Activated CD8-positive, alpha-beta memory T cell treated with anti-CD3 and anti-CD28 coated beads for 36 hours (primary cell): ENCODE data around the gene PCDHGC3. TPM values are rescaled to one million over a fixed set of nuclear protein-coding genes. Genes with fewer than 3 reads are reported as not detected.
"Not testable (repeated sequence)": the region's sequence is repeated elsewhere in the genome, so short reads cannot be mapped to it uniquely, and the experiment has no call there.

Experiments
- CTCF ChIA-PET: fragments of 350-600 bp; sonication (Branson Sonifier 250); formaldehyde crosslinking; loops from one replicate; lab custom pipeline; 2021; ENCODE audit warnings: antibody characterized with exemption; lab: Charles Lee
- POLR2A ChIA-PET: fragments of 350-600 bp; sonication (Branson Sonifier 250); formaldehyde crosslinking; loops from one replicate; lab custom pipeline; 2021; ENCODE audit warnings: antibody characterized with exemption; lab: Charles Lee
- total RNA-seq, 2 experiments: library from RNA; stranded (reverse); gene quantifications; one replicate each; pipeline ENCODE4 v1.2.3, GENCODE V29; 2021

The PCDHGC3 gene
- under 1 TPM in 1 of 2 experiments, not detected in 1; 0.13 TPM for total RNA-seq

- POLR2A ChIA-PET = no interaction called here
- CTCF ChIA-PET = no interaction called here
Observed at GRCh38 chr5:141475625-141476131, at the start of gene PCDHGC3. Gene PCDHGC3 (plus strand): TSS chr5:141475966. CDS start chr5:141476117, 151 bp downstream.

GRCh38 chr5:141427783-141428426, 47.9 kb upstream of the PCDHGC3 start:
- CTCF ChIA-PET = no interaction called here
- POLR2A ChIA-PET = no interaction called here

DNA sequence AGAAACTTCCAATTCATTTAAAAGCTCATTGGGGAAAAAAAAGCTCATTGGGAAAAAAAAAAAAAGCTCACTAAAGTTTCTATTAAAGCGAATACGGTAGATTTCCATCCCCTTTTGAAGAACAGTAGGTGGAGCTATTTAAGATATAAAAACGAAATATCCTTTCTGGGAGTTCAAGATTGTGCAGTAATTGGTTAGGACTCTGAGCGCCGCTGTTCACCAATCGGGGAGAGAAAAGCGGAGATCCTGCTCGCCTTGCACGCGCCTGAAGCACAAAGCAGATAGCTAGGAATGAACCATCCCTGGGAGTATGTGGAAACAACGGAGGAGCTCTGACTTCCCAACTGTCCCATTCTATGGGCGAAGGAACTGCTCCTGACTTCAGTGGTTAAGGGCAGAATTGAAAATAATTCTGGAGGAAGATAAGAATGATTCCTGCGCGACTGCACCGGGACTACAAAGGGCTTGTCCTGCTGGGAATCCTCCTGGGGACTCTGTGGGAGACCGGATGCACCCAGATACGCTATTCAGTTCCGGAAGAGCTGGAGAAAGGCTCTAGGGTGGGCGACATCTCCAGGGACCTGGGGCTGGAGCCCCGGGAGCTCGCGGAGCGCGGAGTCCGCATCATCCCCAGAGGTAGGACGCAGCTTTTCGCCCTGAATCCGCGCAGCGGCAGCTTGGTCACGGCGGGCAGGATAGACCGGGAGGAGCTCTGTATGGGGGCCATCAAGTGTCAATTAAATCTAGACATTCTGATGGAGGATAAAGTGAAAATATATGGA, 45.2 kb upstream of the PCDHGC3 start, which contains the start of gene PCDHGA12:
PCDHGA12 (plus strand) TSS at position 176 of the 782 bp plus-strand sequence; CDS start at position 429, 253 bp downstream.
- CTCF ChIA-PET = interaction anchor here (1.2 to 2.1 kb wide), 6 partner anchors 9 to 304 kb away, joined by 3 to 7 read pairs (median 4); partner anchors contain the start of genes PCDHGA10, PCDHGA11 and PCDHGB4
- POLR2A ChIA-PET = interaction anchor here (0.6 kb wide), 2 partner anchors 9 to 133 kb away, joined by 3 read pairs; no protein-coding TSS in a partner anchor

DNA sequence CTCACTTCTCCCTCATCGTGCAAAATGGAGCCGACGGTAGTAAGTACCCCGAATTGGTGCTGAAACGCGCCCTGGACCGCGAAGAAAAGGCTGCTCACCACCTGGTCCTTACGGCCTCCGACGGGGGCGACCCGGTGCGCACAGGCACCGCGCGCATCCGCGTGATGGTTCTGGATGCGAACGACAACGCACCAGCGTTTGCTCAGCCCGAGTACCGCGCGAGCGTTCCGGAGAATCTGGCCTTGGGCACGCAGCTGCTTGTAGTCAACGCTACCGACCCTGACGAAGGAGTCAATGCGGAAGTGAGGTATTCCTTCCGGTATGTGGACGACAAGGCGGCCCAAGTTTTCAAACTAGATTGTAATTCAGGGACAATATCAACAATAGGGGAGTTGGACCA, 44.5 kb upstream of the PCDHGC3 start:
- ChIA-PET POLR2A (no interaction called here), CTCF (interaction anchor here (1.2 to 2.1 kb wide), 5 partner anchors 10 to 305 kb away, joined by 3 to 7 read pairs (median 4); partner anchors contain the start of genes PCDHGA10, PCDHGA11 and PCDHGB4)

DNA sequence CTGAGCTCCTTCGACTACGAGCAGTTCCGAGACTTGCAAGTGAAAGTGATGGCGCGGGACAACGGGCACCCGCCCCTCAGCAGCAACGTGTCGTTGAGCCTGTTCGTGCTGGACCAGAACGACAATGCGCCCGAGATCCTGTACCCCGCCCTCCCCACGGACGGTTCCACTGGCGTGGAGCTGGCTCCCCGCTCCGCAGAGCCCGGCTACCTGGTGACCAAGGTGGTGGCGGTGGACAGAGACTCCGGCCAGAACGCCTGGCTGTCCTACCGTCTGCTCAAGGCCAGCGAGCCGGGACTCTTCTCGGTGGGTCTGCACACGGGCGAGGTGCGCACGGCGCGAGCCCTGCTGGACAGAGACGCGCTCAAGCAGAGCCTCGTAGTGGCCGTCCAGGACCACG, 43.5 kb upstream of the PCDHGC3 start:
- CTCF ChIA-PET, POLR2A ChIA-PET: not testable (repeated sequence)

DNA sequence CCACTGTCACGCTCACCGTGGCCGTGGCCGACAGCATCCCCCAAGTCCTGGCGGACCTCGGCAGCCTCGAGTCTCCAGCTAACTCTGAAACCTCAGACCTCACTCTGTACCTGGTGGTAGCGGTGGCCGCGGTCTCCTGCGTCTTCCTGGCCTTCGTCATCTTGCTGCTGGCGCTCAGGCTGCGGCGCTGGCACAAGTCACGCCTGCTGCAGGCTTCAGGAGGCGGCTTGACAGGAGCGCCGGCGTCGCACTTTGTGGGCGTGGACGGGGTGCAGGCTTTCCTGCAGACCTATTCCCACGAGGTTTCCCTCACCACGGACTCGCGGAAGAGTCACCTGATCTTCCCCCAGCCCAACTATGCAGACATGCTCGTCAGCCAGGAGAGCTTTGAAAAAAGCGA, 43.0 kb upstream of the PCDHGC3 start:
- POLR2A ChIA-PET, CTCF ChIA-PET: not testable (repeated sequence)

GRCh38 chr5:141434006-141434405, 41.8 kb upstream of the PCDHGC3 start:
- POLR2A ChIA-PET = no interaction called here
- CTCF ChIA-PET = no interaction called here

DNA sequence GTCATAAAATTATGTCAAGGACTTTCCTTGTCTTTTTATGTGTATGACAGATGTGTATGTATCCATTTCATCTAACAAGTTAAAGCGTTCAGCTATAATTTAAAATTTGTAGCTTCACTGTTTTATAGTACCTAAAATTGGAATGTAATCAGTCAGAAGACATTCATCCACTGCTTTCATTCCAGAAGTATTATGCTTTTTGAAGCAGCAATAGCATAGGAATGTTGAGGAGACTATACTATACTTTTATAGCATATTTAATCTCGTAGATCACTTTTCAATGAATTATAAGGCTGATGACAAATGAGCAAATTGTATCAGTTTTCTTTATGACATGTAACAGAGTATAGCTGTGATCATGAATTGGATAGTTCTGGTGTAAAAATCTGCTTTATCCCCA, 38.5 kb upstream of the PCDHGC3 start:
- POLR2A ChIA-PET = no interaction called here
- CTCF ChIA-PET = no interaction called here

DNA sequence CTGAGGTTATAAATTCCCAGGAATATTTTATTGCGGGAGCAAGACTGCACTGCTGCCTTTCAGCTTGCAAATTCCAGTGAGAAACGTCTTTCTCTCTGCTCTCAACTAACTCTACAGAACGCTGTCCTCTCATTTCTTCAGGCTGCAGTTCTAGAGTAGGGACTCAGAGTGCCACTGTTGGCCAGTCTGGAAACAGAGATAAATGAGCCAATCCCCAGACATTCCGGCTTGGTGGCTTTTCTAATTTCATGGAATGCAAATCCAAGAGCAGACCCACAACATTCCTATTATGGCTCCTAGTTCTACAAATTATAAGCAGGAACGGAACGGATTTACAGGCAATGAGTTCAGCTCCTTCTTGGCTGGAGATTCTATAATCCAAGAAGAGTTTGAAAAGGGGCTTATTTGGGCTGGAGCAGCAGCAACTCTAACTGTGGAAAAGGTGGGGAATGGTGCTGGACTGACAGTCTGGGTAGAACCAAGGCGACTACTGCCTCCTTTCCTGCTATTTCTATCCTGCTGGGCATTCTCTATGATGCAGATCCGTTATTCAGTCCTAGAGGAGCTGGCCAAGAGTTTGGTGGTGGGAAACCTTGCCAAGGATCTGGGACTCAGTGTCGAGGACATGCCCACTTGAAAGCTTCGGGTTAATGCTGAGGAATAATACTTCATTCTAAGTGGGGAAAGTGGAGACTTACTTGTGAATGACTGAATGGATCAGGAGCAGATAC, 36.2 kb upstream of the PCDHGC3 start:
- ChIA-PET CTCF (interaction anchor here (1.3 kb wide), 1 partner anchor 71 kb away, joined by 3 read pairs; no protein-coding TSS in a partner anchor), POLR2A (interaction anchor here (0.7 kb wide), 1 partner anchor 9 kb away, joined by 3 read pairs; the partner anchor contains the start of gene PCDHGA12)

GRCh38 chr5:141440341-141440740, 35.4 kb upstream of the PCDHGC3 start:
- ChIA-PET POLR2A (no interaction called here), CTCF (no interaction called here)

GRCh38 chr5:141441571-141442170, 34.1 kb upstream of the PCDHGC3 start:
- CTCF ChIA-PET = interaction anchor here (0.8 kb wide), 1 partner anchor 36 kb away, joined by 3 read pairs; no protein-coding TSS in a partner anchor

DNA sequence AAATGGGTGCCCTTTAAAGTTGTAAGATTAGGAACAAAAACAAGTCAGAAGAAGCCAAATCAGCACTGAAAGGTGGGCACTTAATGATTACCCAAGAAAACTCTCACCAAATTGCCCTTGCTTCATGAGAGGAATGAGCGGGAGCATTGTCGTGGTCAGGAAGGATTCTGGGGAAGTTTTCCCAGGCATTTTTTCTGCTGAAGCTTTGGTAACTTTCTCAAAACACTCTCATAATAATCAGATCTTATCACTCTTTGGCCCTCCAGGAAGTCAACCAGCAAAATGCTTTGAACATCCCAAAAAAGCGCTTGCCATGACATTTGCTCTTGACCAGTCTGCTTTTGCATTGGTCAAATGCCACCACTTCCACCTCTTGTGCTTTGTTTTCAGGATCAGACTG, 10.4 kb upstream of the PCDHGC3 start:
- ChIA-PET POLR2A (interaction anchor here (0.6 kb wide), 1 partner anchor 84 kb away, joined by 3 read pairs; no protein-coding TSS in a partner anchor), CTCF (no interaction called here)

More at GRCh38 chr5:141441571-141442170, 34.1 kb upstream of the PCDHGC3 start:
- POLR2A ChIA-PET = no interaction called here

GRCh38 chr5:141476132-141476911, 556 bp downstream of the PCDHGC3 start:
- CTCF ChIA-PET = interaction anchor here (0.7 kb wide), 1 partner anchor 1435 kb away, joined by 3 read pairs; no protein-coding TSS in a partner anchor
- POLR2A ChIA-PET = interaction anchor here (0.7 kb wide), 1 partner anchor 33 kb away, joined by 3 read pairs; no protein-coding TSS in a partner anchor

DNA sequence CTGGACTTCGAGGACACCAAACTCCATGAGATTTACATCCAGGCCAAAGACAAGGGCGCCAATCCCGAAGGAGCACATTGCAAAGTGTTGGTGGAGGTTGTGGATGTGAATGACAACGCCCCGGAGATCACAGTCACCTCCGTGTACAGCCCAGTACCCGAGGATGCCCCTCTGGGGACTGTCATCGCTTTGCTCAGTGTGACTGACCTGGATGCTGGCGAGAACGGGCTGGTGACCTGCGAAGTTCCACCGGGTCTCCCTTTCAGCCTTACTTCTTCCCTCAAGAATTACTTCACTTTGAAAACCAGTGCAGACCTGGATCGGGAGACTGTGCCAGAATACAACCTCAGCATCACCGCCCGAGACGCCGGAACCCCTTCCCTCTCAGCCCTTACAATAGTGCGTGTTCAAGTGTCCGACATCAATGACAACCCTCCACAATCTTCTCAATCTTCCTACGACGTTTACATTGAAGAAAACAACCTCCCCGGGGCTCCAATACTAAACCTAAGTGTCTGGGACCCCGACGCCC, 1.3 kb downstream of the PCDHGC3 start:
- CTCF ChIA-PET = interaction anchor here (0.7 kb wide), 1 partner anchor 1436 kb away, joined by 3 read pairs; no protein-coding TSS in a partner anchor
- POLR2A ChIA-PET = interaction anchor here (0.7 kb wide), 1 partner anchor 32 kb away, joined by 3 read pairs; no protein-coding TSS in a partner anchor

DNA sequence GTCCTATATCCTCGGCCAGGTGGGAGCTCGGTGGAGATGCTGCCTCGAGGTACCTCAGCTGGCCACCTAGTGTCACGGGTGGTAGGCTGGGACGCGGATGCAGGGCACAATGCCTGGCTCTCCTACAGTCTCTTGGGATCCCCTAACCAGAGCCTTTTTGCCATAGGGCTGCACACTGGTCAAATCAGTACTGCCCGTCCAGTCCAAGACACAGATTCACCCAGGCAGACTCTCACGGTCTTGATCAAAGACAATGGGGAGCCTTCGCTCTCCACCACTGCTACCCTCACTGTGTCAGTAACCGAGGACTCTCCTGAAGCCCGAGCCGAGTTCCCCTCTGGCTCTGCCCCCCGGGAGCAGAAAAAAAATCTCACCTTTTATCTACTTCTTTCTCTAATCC, 2.0 kb downstream of the PCDHGC3 start:
- CTCF ChIA-PET = no interaction called here
- POLR2A ChIA-PET = no interaction called here

GRCh38 chr5:141478321-141478945, 2.7 kb downstream of the PCDHGC3 start:
- ChIA-PET POLR2A (no interaction called here), CTCF (no interaction called here)

DNA sequence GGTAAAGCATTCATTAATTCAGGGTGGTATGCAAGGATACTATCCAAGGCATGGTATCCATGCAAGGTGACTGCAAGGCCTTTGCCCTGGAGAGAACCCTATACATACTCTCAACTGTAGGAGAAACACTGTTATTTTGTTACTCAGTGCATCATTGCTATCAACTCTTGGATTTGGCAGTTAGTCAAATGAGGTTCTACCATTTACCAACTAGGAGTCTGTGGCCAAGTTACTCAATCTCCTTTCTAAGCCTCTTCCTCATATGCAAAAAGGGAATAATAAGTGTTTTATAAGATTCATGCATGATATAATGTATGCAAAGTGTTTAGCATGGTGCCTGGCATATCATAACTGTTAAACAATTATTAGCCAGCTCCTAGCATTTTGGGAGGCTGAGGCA, 4.0 kb downstream of the PCDHGC3 start:
- POLR2A ChIA-PET = no interaction called here
- CTCF ChIA-PET = no interaction called here
